HG03442 (cell line): ENCODE results near the gene C21orf58.
A peak's percentile ranks its signal among the peaks of the same experiment; 100 is the strongest.
"Not testable (repeated sequence)": the region's sequence is repeated elsewhere in the genome, so short reads cannot be mapped to it uniquely, and the experiment has no call there.

Experiments
- ATAC-seq: cut with Tn5 transposase; IDR thresholded peaks from one replicate; pipeline ENCODE4 v1.9.1; 2021; ENCODE audit warnings: mild to moderate bottlenecking, moderate library complexity; ENCODE audit not compliant: unreplicated experiment

The C21orf58 gene

GRCh38 chr21:46325073-46325912 is 1.6 kb upstream of the C21orf58 start:
- no peak for ATAC-seq

- peak; percentile 44 for ATAC-seq
Measured at GRCh38 chr21:46324390-46325072, 861 bp upstream of the C21orf58 start.

DNA sequence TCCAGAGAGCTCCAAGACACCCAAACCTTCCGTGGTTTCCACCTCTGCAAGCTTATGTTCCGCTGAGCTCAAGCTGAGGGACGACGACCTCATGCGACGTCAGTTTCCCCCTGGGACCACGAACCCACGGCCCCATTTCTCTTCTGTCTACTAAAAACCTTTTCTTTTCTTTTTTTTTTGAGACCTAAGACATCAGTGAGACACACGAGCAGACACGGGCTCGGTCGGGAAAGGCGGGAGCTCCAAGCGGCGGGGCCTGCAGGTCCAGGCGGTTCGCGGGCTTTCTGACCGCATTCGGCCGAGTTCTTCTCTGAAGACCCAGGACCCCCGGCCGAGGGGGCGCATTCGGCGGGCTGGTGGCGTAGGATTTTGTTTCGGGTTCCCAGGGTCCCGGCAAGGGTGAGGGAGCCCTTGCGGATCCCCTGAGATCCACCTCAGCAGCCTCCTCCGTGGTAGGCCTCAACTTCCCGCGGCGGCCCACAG is 402 bp downstream of the C21orf58 start:
- no peak for ATAC-seq

GRCh38 chr21:46322351-46323226 is 1.1 kb downstream of the C21orf58 start:
- no peak for ATAC-seq

- ATAC-seq, result no peak
Measured at GRCh38 chr21:46320331-46320801, 3.3 kb downstream of the C21orf58 start.

GRCh38 chr21:46319186-46319585 is 4.5 kb downstream of the C21orf58 start:
- no peak for ATAC-seq

DNA sequence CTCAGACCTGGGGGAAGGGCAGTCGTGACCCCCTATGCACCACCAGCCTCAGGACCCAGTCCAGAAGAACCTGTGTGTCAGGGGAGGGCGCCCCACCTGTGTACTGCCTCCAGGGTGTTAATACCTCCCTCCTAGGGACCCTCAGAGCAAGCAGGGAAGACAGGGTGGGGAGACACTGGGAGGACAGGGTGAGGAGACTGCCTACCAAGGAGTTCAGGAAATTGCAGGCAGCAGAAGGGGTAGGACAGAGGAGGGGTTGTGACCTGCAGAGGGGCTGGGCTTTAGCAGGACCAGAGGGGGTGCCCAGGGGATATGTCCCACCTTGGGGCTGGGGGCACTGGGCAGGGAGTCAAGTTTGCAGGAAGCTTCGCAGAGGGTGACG is 5.2 kb downstream of the C21orf58 start:
- no peak for ATAC-seq

DNA sequence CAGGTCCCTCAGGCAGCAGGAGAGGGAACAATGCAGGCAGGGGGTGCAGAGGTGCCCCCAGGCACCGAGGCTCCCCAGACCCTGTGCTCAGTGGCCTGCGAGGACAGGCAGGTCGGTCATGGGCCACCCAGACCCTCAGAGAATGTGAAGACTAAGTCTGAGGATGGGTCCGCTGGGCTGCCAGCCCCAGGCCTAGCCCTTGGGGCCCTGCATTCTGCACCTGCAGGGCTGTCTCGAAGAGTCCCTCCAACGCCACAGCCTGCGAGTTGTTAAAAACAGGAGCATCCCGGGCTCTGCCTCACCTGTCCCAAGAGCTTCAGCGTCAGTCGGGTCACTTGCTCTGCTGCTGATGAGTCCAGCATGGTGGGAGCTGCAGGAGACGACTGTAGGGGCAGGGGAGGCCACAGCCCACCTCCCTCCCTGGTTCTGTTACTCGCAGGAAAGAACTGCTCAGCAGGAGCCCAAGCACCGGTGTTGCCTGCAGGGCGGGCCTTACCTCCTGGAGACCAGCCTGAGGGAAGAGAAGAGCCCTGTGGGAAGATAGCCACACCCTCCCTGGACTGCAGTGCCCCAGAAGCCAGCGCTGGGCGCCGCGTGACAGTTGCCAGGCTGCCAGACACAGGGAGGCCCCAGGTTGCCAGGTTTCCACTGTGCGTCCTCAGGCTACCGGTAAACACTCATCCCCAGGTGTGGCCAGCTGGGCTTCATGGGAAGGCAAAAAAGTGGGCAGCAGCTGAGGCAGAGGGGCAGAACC is 5.8 kb downstream of the C21orf58 start:
- no peak for ATAC-seq

DNA sequence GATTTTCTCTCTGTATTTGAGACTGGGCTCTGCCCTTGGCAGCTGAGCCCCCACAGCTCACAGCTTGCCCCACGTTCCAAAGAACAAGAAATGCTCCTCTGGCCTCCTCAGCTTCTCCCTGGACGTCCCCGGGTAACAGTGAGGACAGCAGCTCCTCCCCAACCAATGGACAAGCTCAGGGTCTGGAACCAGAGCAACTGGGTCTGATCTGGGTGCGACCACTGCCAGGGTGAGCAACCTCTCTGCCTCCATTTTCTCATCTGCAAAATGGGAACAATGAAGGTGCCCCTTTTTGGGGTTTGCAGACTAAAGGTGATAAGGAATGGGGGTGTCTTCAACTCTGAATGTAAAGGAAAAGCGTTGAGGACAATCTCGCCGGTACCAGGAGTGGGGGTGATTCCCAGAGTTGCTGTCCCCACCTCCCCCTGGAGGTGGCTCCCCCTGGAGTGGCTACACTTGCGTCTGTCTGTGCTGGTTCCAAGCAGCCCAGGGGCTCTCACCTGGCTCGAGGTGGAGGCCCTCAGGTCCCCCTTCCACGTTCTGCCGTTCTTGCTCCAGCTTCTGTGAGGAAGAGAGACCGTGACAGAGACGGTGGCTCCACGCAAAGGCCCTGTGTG is 6.9 kb downstream of the C21orf58 start:
- ATAC-seq, result no peak

GRCh38 chr21:46314441-46315020 is 9.1 kb downstream of the C21orf58 start:
- ATAC-seq, result no peak

DNA sequence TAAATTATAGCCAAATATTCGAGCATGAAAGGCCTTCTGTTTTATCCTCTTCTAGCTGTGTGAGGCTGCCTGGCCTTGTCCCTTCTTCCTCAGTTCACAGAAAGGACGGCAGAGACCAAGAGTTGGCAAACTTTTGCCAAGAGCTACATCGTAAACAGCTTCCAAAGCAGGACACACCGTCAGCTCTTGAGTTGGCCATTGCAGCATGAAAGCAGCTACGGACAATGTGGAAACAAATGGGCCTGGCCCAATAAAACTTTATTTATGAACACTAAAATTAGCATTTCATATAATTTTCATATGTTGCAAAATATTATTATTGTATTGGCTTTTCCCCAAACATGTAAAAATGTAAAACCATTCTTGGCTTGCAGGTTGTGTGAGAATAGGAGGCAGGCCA is 10.7 kb downstream of the C21orf58 start:
- ATAC-seq, result no peak

DNA sequence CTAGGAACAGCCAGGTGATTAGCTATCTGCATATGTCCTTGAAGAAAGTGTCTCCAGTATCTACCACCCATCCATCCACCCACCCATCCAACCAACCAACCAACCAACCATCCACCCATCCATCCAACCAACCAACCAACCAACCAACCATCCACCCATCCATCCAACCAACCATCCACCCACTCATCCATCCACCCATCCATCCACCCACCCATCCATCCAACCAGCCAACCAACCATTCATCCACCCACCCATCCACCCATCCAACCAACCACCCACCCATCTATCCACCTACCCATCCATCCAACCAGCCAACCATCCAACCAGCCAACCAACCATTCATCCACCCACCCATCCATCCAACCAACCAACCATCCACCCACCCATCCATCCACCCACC is 12.1 kb downstream of the C21orf58 start:
- ATAC-seq, result no peak

DNA sequence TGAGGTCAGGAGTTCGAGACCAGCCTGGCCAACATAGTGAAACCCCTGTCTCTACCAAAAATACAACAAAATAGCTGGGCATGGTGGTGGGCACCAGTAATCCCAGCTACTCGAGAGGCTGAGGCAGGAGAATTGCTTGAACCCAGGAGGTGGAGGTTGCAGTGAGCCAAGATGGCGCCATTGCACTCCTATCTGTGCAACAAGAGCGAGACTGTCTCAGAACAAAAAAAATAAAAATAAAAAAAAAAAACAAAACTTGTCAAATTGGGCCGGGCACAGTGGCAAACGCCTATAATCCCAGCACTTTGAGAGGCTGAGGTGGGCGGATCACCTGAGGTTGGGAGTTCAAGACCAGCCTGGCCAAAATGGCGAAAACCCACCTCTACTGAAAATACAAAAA is 13.4 kb downstream of the C21orf58 start:
- ATAC-seq, result not testable (repeated sequence)

GRCh38 chr21:46308431-46308830 is 15.2 kb downstream of the C21orf58 start:
- no peak for ATAC-seq

DNA sequence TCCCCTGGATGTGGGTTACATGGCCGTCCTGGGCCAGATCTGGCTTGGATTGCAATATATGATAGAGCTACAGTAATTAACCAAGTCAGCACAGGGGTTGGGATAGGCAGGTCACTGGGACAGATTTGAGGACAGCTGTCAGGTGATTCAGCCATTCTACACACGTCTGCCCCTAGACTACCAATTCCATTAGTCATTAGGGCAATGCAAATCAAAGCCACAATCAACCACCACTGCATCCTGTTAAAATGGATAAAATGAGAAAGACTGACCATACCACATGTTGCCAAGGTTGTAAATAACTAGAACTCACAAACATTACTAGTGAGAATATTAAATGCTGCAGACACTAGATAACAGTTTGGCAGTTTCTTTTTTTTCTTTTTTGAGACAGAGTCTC is 16.0 kb downstream of the C21orf58 start:
- no peak for ATAC-seq

GRCh38 chr21:46304955-46305354 is 18.7 kb downstream of the C21orf58 start:
- ATAC-seq, result no peak

GRCh38 chr21:46304437-46304836 is 19.2 kb downstream of the C21orf58 start:
- no peak for ATAC-seq

GRCh38 chr21:46301759-46302158 is 21.9 kb downstream of the C21orf58 start:
- ATAC-seq, result no peak

GRCh38 chr21:46299167-46299566 is 24.5 kb downstream of the C21orf58 start:
- no peak for ATAC-seq
